Stimulated activated CD8-positive, alpha-beta memory T cell treated with anti-CD3 and anti-CD28 coated beads, Interleukin-12 subunit alpha, Interleukin-12 subunit beta, amount 100 ng/mL, for 24 hours (primary cell): Measurements from ENCODE around the gene MPLKIP.
"Not testable (repeated sequence)": the region's sequence is repeated elsewhere in the genome, so short reads cannot be mapped to it uniquely, and the experiment has no call there.

ENCODE experiments used
- DNase-seq: peaks from one replicate; pipeline ENCODE4 v3.0.0-alpha.2; 2020; ENCODE audit errors: extremely low read depth

The MPLKIP gene

GRCh38 chr7:40134428-40135316, at the start of gene MPLKIP, which contains the start of gene SUGCT:
TSS of gene MPLKIP (minus strand) at chr7:40134622. CDS start at chr7:40134567, 55 bp downstream.
TSS of gene SUGCT (plus strand) at chr7:40135005.
- peak; percentile 65 for DNase-seq

- DNase-seq = no peak
Observed at GRCh38 chr7:40182452-40182851, 48.0 kb upstream of the MPLKIP start.

GRCh38 chr7:40177071-40177470, 42.6 kb upstream of the MPLKIP start:
- DNase-seq = no peak

GRCh38 chr7:40175725-40176510, 41.5 kb upstream of the MPLKIP start:
- DNase-seq = no peak

- DNase-seq = not testable (repeated sequence)
Observed at GRCh38 chr7:40175256-40175655, 40.8 kb upstream of the MPLKIP start.

- DNase-seq = not testable (repeated sequence)
Observed at GRCh38 chr7:40173121-40173520, 38.7 kb upstream of the MPLKIP start.

- not testable (repeated sequence) for DNase-seq
Observed at GRCh38 chr7:40168266-40168665, 33.8 kb upstream of the MPLKIP start.

- no peak for DNase-seq
Observed at GRCh38 chr7:40167291-40167690, 32.9 kb upstream of the MPLKIP start.

- no peak for DNase-seq
Observed at GRCh38 chr7:40165216-40165615, 30.8 kb upstream of the MPLKIP start.

- no peak for DNase-seq
Observed at GRCh38 chr7:40162516-40162915, 28.1 kb upstream of the MPLKIP start.

- no peak for DNase-seq
Observed at GRCh38 chr7:40156988-40157387, 22.6 kb upstream of the MPLKIP start.

- DNase-seq = no peak
Observed at GRCh38 chr7:40151504-40151903, 17.1 kb upstream of the MPLKIP start.

- DNase-seq = no peak
Observed at GRCh38 chr7:40148671-40149070, 14.2 kb upstream of the MPLKIP start.

- not testable (repeated sequence) for DNase-seq
Observed at GRCh38 chr7:40148247-40148580, 13.8 kb upstream of the MPLKIP start.

GRCh38 chr7:40147371-40148246, 13.2 kb upstream of the MPLKIP start:
- no peak for DNase-seq

- not testable (repeated sequence) for DNase-seq
Observed at GRCh38 chr7:40145596-40146130, 11.2 kb upstream of the MPLKIP start.

- not testable (repeated sequence) for DNase-seq
Observed at GRCh38 chr7:40141916-40142315, 7.5 kb upstream of the MPLKIP start.

GRCh38 chr7:40139891-40140290, 5.5 kb upstream of the MPLKIP start:
- DNase-seq = not testable (repeated sequence)

- no peak for DNase-seq
Observed at GRCh38 chr7:40138973-40139372, 4.6 kb upstream of the MPLKIP start.

- no peak for DNase-seq
Observed at GRCh38 chr7:40137563-40137962, 3.1 kb upstream of the MPLKIP start.

- no peak for DNase-seq
Observed at GRCh38 chr7:40135317-40135610, 842 bp upstream of the MPLKIP start.
